GM21717 (cell line): ENCODE results near the gene ANAPC7.
"Not testable (repeated sequence)": the region's sequence is repeated elsewhere in the genome, so short reads cannot be mapped to it uniquely, and the experiment has no call there.

ENCODE experiments used
- ATAC-seq: cut with Tn5 transposase; IDR thresholded peaks from one replicate; pipeline ENCODE4 v1.9.1; 2021; ENCODE audit warnings: mild to moderate bottlenecking, moderate library complexity; ENCODE audit not compliant: unreplicated experiment

ANAPC7 gene

GRCh38 chr12:110349514-110350151 lies 53.9 kb downstream of the ANAPC7 start:
- no peak for ATAC-seq

- no peak for ATAC-seq
Measured at GRCh38 chr12:110349096-110349495, 54.4 kb downstream of the ANAPC7 start.

GRCh38 chr12:110348431-110349059 lies 55.0 kb downstream of the ANAPC7 start:
- no peak for ATAC-seq

GRCh38 chr12:110347767-110348166 lies 55.7 kb downstream of the ANAPC7 start:
- ATAC-seq, result no peak

- no peak for ATAC-seq
Measured at GRCh38 chr12:110345963-110346362, 57.5 kb downstream of the ANAPC7 start.

- no peak for ATAC-seq
Measured at GRCh38 chr12:110345176-110345661, 58.3 kb downstream of the ANAPC7 start.

GRCh38 chr12:110344657-110345056 lies 58.9 kb downstream of the ANAPC7 start:
- ATAC-seq, result no peak

- ATAC-seq, result no peak
Measured at GRCh38 chr12:110343736-110344555, 59.6 kb downstream of the ANAPC7 start.

GRCh38 chr12:110343114-110343513 lies 60.4 kb downstream of the ANAPC7 start:
- ATAC-seq, result no peak

- ATAC-seq, result no peak
Measured at GRCh38 chr12:110342157-110342556, 61.4 kb downstream of the ANAPC7 start.

GRCh38 chr12:110340706-110341105 lies 62.8 kb downstream of the ANAPC7 start:
- no peak for ATAC-seq

- not testable (repeated sequence) for ATAC-seq
Measured at GRCh38 chr12:110340261-110340660, 63.2 kb downstream of the ANAPC7 start.

- no peak for ATAC-seq
Measured at GRCh38 chr12:110339184-110339952, 64.1 kb downstream of the ANAPC7 start.

GRCh38 chr12:110338754-110339153 lies 64.8 kb downstream of the ANAPC7 start:
- ATAC-seq, result no peak

GRCh38 chr12:110337912-110338710 lies 65.4 kb downstream of the ANAPC7 start:
- no peak for ATAC-seq

- ATAC-seq, result no peak
Measured at GRCh38 chr12:110335481-110336045, 67.9 kb downstream of the ANAPC7 start.

GRCh38 chr12:110333201-110333600 lies 70.3 kb downstream of the ANAPC7 start:
- ATAC-seq, result no peak

GRCh38 chr12:110330544-110330943 lies 73.0 kb downstream of the ANAPC7 start:
- ATAC-seq, result no peak

GRCh38 chr12:110330124-110330523 lies 73.4 kb downstream of the ANAPC7 start:
- ATAC-seq, result no peak

GRCh38 chr12:110329710-110330109 lies 73.8 kb downstream of the ANAPC7 start:
- no peak for ATAC-seq
